Pancreas (tissue), 10 donors: ENCODE measurements around the gene FANCD2. TPM values are rescaled to one million over a fixed set of nuclear protein-coding genes. Genes with fewer than 3 reads are reported as not detected.
"Not testable (repeated sequence)": the region's sequence is repeated elsewhere in the genome, so short reads cannot be mapped to it uniquely, and the experiment has no call there.

Experiments used
- ATAC-seq, 4 donors: fragments of 200-7000 bp; cut with Tn5 transposase; one replicate each; pipeline versions ENCODE4 v1.8.0 to v1.9.1; 2020; ENCODE audit warnings: mild to moderate bottlenecking in 4 of 4, moderate library complexity in 4 of 4
- DNase-seq, 6 donors: peaks; one replicate each; pipeline ENCODE4 v3.0.0-alpha.2; 2020
- FAIRE-seq: peaks from 2 replicates; lab custom pipeline; 2012; peaks lifted over from hg19 to GRCh38; lab: Jason Lieb, UNC
- H3K27ac ChIP-seq, 4 donors: fragments of 200-600 bp; sonication (generic); 1 replicate in 3 of 4; 2 replicates in 1 of 4; pipeline versions ENCODE4 v1.5.0 to v1.8.0; 2020
- H3K27me3 ChIP-seq, 4 donors: fragments of 200-600 bp; one replicate each; pipeline ENCODE4 v1.8.0; 2021
- H3K36me3 ChIP-seq, 3 donors: fragments of 200-600 bp; sonication (generic) in 1 of 3; one replicate each; pipeline versions ENCODE4 v1.5.0 to v1.8.0; 2020 to 2021
- H3K4me1 ChIP-seq, 3 donors: fragments of 200-600 bp; one replicate each; pipeline ENCODE4 v1.8.0; 2021
- H3K4me3 ChIP-seq, 4 donors: fragments of 200-600 bp; sonication (generic) in 2 of 4; one replicate each; pipeline versions ENCODE4 v1.5.0 to v1.8.0; 2020 to 2021
- H3K9me3 ChIP-seq, 4 donors: fragments of 200-600 bp; one replicate each; pipeline ENCODE4 v1.8.0; 2021
- WGBS, 2 donors: extraction: QIAGEN DNeasy Blood & Tissue Kit; methylation state at CpG; one replicate each; pipeline ENCODE4 v1.1.7; 2013; 5-methylcytosine and 5-hydroxymethylcytosine counted together
- intact Hi-C, 3 donors: fragments of 100-400 bp; cut with DNase I; formaldehyde crosslinking; loops; one replicate each; pipeline versions ENCODE4 v1.11.1 to v1.14.2; 2022
- polyA plus RNA-seq, 2 donors: library from polyadenylated mRNA; stranded (reverse); fragments of 200-250 nt; gene quantifications; one replicate each; pipeline ENCODE4 v1.2.3, GENCODE V29; 2013
- total RNA-seq, 6 donors: library from RNA; stranded (reverse); fragmentation: NEBNext Ultra II Directional in 4 of 6; extraction: Animal tissue kit (Norgen Biotek cat#: 25700) in 4 of 6; gene quantifications; one replicate each; pipeline versions ENCODE4 v1.2.1 to v1.2.4, GENCODE V29; 2021 to 2023
- TF ChIP-seq, protein P1 (sequence below), 4 donors: fragments of 200-600 bp; sonication (generic) in 3 of 4; IDR thresholded peaks; one replicate each; pipeline versions ENCODE4 v1.5.0 to v1.8.0; 2021; ENCODE audit warnings: antibody characterized with exemption in 4 of 4
- donor health status: healthy with polysubstance abuse.
- donor health status: DM: no; HTN: no; CAD: no; lungs with moderate emphysema.
- donor health status: DM: no; HTN: no; CAD: no.
- donor health status: control.
- donor health status: control.
- donor health status: Bipolar disorder and iron deficiency.
- donor health status: DM: yes; HTN: yes; CAD: no.
- donor health status: DM: no; HTN: no; CAD: no.
- donor health status: DM: no; HTN: no; CAD: no.
- donor health status: DM: yes; HTN: yes; CAD: no.

Gene FANCD2
- total and polyA plus RNA-seq, 8 donors, result 1.7 to 3.7 (median 2.1) TPM

DNA sequence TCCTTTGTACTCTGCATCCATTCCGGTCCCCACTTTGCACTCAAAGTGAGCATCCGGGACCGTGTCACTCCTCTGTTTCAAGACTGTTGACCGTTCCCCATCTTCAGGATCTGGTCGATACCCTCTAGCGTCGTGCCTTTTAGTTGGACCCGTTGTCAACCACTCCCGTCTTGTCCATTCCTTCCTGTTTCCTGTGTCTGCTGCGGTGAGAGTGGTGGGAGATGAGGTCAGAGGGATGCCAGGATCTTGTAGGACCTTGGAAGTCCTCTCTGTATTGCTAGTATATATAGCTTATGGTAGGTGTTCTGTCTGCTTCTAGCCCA, 89.9 kb downstream of the FANCD2 start:
- Histone ChIP-seq H3K4me1 (peaks cover 0 to 11% (median 0%) of the 10 kb centered on the region in 3 donors), H3K27ac (peak overlapping the region in 2 of 4 donors; percentile 30 to 58), H3K4me3 (peak overlapping the region; percentile 65 to 92 (median 76)), H3K36me3 (no peaks in the 10 kb centered on the region), H3K27me3 (peaks cover 0 to 3% (median 0%) of the 10 kb centered on the region in 4 donors), H3K9me3 (no peaks in the 10 kb centered on the region)
- TF ChIP-seq, protein P1, sequence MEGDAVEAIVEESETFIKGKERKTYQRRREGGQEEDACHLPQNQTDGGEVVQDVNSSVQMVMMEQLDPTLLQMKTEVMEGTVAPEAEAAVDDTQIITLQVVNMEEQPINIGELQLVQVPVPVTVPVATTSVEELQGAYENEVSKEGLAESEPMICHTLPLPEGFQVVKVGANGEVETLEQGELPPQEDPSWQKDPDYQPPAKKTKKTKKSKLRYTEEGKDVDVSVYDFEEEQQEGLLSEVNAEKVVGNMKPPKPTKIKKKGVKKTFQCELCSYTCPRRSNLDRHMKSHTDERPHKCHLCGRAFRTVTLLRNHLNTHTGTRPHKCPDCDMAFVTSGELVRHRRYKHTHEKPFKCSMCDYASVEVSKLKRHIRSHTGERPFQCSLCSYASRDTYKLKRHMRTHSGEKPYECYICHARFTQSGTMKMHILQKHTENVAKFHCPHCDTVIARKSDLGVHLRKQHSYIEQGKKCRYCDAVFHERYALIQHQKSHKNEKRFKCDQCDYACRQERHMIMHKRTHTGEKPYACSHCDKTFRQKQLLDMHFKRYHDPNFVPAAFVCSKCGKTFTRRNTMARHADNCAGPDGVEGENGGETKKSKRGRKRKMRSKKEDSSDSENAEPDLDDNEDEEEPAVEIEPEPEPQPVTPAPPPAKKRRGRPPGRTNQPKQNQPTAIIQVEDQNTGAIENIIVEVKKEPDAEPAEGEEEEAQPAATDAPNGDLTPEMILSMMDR (IDR thresholded peaks at IDR 0.05), result no peak
- 0 to 1% methylated on average over 10 of the region's 10 CpGs for WGBS, 2 donors
- FAIRE-seq, result no peak
- DNase-seq, result no peak
- intact Hi-C loops, result no loop called here
- peak; percentile 3 to 29 (median 12) for ATAC-seq

DNA sequence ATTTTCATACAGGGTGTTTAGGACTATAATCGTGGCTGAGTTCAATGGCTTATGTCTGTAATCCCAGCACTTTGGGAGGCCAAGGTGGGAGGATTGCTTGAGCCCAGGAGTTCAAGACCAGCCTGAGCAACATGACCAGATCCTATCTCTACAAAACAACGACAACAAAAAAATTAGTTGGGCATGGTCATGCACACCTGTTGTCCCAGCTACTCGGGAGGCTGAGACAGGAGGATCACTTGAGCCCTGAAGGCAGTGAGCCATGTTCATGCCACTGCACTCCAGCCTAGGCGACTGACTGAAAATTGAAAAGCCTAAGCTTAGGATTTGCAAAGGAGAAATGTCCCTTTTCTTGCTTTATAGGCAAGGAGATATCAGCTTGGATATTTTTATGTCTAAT, 90.7 kb downstream of the FANCD2 start:
- ATAC-seq (no peak), FAIRE-seq (no peak), DNase-seq (no peak)
- peaks cover 0 to 11% (median 0%) of the 10 kb centered on the region in 3 donors for H3K4me1 ChIP-seq
- no peaks in the 10 kb centered on the region for H3K27me3 ChIP-seq
- no peaks in the 10 kb centered on the region for H3K36me3 ChIP-seq
- no peak overlapping the region for H3K27ac ChIP-seq
- intact Hi-C loops, result no loop called here
- TF ChIP-seq, protein P1 (IDR thresholded peaks at IDR 0.05), result no peak
- 85 to 88% methylated on average over 4 of the region's 4 CpGs for WGBS, 2 donors
- peak overlapping the region in 1 of 4 donors; percentile 81 for H3K4me3 ChIP-seq
- H3K9me3 ChIP-seq, result no peaks in the 10 kb centered on the region

DNA sequence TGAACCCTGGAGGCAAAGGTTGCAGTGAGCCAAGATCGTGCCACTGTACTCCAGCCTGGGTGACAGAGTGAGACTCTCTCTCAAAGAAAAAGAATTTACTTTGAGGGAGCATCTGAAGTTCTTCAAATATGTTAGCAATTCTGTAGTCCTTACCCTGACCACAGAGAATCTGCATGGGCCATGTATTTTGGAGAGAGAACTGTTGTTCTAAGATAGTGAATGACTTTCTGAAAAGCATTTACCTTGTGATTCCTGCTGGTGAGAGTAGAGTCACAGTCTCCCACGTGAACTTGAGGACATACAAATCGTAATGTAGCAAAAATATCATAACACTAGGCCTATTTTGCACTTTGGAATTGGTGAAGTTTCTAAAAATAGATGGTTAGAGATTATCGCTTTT, 93.1 kb downstream of the FANCD2 start:
- ATAC-seq (no peak), DNase-seq (no peak), FAIRE-seq (no peak)
- H3K27me3 ChIP-seq, result no peaks in the 10 kb centered on the region
- no peak overlapping the region for H3K27ac ChIP-seq
- no peaks in the 10 kb centered on the region for H3K9me3 ChIP-seq
- H3K36me3 ChIP-seq, result no peaks in the 10 kb centered on the region
- intact Hi-C loops, result no loop called here
- peaks cover 0 to 11% (median 0%) of the 10 kb centered on the region in 3 donors for H3K4me1 ChIP-seq
- H3K4me3 ChIP-seq, result no peak overlapping the region
- TF ChIP-seq, protein P1 (IDR thresholded peaks at IDR 0.05), result no peak
- WGBS, 2 donors, result 67 to 75% methylated on average over 4 of the region's 4 CpGs

DNA sequence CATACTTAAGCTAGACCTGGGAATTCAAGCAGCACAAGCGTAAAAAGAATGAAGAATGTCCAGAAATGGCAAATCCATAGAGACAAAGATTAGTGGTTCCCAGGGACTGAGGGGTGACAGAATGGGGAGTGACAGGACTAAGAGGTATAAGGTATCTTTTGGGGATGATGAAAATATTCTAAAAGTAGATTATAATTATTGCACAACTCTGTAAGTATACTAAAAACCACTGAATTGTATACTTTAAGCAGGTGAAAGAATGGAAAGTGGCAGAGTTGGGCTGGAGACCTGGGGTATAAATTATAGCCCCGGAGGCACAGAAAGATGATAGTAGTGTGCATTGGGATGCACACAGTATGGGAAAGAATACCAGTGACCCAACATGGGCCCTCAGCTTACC, 94.8 kb downstream of the FANCD2 start:
- no peak for DNase-seq
- Histone ChIP-seq H3K27me3 (no peaks in the 10 kb centered on the region), H3K36me3 (peaks cover 1 to 8% (median 4%) of the 10 kb centered on the region in 3 donors), H3K4me3 (no peak overlapping the region), H3K9me3 (no peaks in the 10 kb centered on the region), H3K27ac (no peak overlapping the region), H3K4me1 (peaks cover 0 to 11% (median 0%) of the 10 kb centered on the region in 3 donors)
- 93 to 95% methylated on average over 2 of the region's 2 CpGs for WGBS, 2 donors
- FAIRE-seq, result no peak
- intact Hi-C loops, result no loop called here
- TF ChIP-seq, protein P1 (IDR thresholded peaks at IDR 0.05), result no peak
- no peak for ATAC-seq

DNA sequence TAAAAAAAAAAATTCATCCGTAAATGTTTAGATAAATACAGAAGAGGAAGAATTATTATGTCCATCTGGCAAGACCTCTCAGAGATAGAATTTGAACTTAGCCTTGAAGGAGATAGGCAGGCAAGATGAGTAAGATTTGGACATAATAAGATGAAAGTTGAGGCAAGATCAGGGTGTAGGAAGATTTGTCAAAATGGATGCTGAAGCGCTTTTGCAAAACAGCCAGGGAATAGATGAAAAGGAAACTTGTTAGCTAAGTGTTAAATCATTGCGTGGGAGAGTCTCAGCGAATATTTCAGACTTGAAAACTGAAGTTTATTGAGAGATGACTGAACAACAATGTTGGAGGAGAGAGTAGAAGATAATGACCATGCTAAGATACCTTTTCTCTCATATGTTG, 96.5 kb downstream of the FANCD2 start:
- intact Hi-C loops, result no loop called here
- ATAC-seq (no peak), FAIRE-seq (no peak), DNase-seq (no peak)
- WGBS, 2 donors, result 91 to 94% methylated on average over 4 of the region's 4 CpGs
- Histone ChIP-seq H3K9me3 (no peaks in the 10 kb centered on the region), H3K4me1 (peaks cover 0 to 2% (median 0%) of the 10 kb centered on the region in 3 donors), H3K27me3 (no peaks in the 10 kb centered on the region), H3K36me3 (peaks cover 3 to 19% (median 10%) of the 10 kb centered on the region in 3 donors), H3K27ac (no peak overlapping the region), H3K4me3 (no peak overlapping the region)
- TF ChIP-seq, protein P1 (IDR thresholded peaks at IDR 0.05), result no peak

DNA sequence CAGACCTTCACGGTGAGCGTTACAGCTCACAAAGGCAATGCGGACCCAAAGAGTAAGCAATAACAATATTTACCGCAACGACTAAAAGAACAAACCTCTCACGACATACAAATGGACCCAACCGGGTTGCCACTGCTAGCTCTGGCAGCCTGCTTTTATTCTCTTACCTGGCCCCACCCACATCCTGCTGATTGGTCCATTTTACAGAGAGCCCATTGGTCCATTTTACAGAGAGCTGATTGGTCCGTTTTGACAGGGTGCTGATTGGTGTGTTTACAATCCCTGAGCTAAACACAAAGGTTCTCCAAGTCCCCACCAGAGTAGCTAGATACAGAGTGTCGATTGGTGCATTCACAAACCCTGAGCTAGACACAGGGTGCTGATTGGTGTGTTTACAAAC, 109.6 kb downstream of the FANCD2 start:
- H3K4me3 ChIP-seq, H3K9me3 ChIP-seq, H3K4me1 ChIP-seq, H3K27ac ChIP-seq, FAIRE-seq, H3K27me3 ChIP-seq, DNase-seq, intact Hi-C loops, ATAC-seq, H3K36me3 ChIP-seq: not testable (repeated sequence)
- 86 to 89% methylated on average over 9 of the region's 9 CpGs for WGBS, 2 donors
